K562 (cell line): ENCODE results near the gene MAN1B1. TPM values are rescaled to one million over a fixed set of nuclear protein-coding genes. Genes with fewer than 3 reads are reported as not detected.

Source experiments
- ARID2 ChIP-seq: fragments of 450-650 bp; IDR thresholded peaks from 2 replicates; pipeline ENCODE4 v1.6.1; 2017; ENCODE audit warnings: antibody characterized with exemption, mild to moderate bottlenecking
- BRD9 ChIP-seq: fragments of 450-650 bp; IDR thresholded peaks from 2 replicates; pipeline ENCODE4 v1.6.1; 2018; ENCODE audit warnings: low read depth; ENCODE audit not compliant: partially characterized antibody
- DACH1 ChIP-seq: fragments of 450-650 bp; IDR thresholded peaks from 2 replicates; pipeline ENCODE4 v1.6.1; 2018; ENCODE audit not compliant: partially characterized antibody
- ETV1 ChIP-seq: fragments of 450-650 bp; conservative IDR thresholded peaks from 2 replicates; pipeline ENCODE4 v1.6.1; 2016; ENCODE audit warnings: missing genetic modification characterization, control low read depth, low read depth, missing compliant biosample characterization
- ETV5 ChIP-seq: sonication (generic); formaldehyde crosslinking; IDR thresholded peaks from 2 replicates; pipeline ENCODE4 v1.4.0; 2020; ENCODE audit warnings: low read depth, mild to moderate bottlenecking, missing genetic modification reagents
- GATAD2B ChIP-seq: fragments of 450-650 bp; IDR thresholded peaks from 2 replicates; pipeline ENCODE4 v1.6.1; 2017; ENCODE audit warnings: mild to moderate bottlenecking, borderline replicate concordance
- HDAC1 ChIP-seq, 2 experiments: fragments of 450-650 bp; IDR thresholded peaks; 2 replicates each; pipeline ENCODE4 v1.6.1; 2016 to 2017; ENCODE audit warnings: inconsistent platforms in 1 of 2, mild to moderate bottlenecking in 1 of 2, moderate library complexity in 1 of 2
- HDAC6 ChIP-seq: IDR thresholded peaks from 2 replicates; pipeline ENCODE4 v1.6.1; 2012; ENCODE audit warnings: low read depth, mild to moderate bottlenecking, control low read depth, inconsistent platforms, low read length, moderate library complexity
- HMGXB4 ChIP-seq: sonication (generic); formaldehyde crosslinking; IDR thresholded peaks from 2 replicates; pipeline ENCODE4 v1.8.1; 2023; ENCODE audit warnings: mild to moderate bottlenecking, missing genetic modification reagents
- HNRNPLL ChIP-seq: fragments of 200-400 bp; formaldehyde crosslinking; IDR thresholded peaks from 2 replicates; pipeline ENCODE4 v1.6.1; 2017; ENCODE audit warnings: low read length, low read depth, mild to moderate bottlenecking; ENCODE audit not compliant: poor library complexity, severe bottlenecking
- IRF1 ChIP-seq: sonication (generic); formaldehyde crosslinking; IDR thresholded peaks from 2 replicates; pipeline ENCODE4 v1.8.0; 2022; ENCODE audit warnings: missing genetic modification reagents, mild to moderate bottlenecking, borderline replicate concordance
- KLF16 ChIP-seq: IDR thresholded peaks from 2 replicates; pipeline ENCODE4 v1.6.1; 2016; ENCODE audit warnings: antibody characterized with exemption
- MAFF ChIP-seq: IDR thresholded peaks from 2 replicates; pipeline ENCODE4 v1.6.1; 2012; ENCODE audit warnings: low read length, improper control_type of control experiment
- MXI1 ChIP-seq: IDR thresholded peaks from 2 replicates; pipeline ENCODE4 v1.6.1; 2011; ENCODE audit warnings: low read depth, mild to moderate bottlenecking, improper control_type of control experiment, low read length
- NCOA6 ChIP-seq: fragments of 450-650 bp; IDR thresholded peaks from 2 replicates; pipeline ENCODE4 v1.6.1; 2017; ENCODE audit warnings: mild to moderate bottlenecking
- NR2C1 ChIP-seq, 2 experiments: fragments of 450-650 bp; IDR thresholded peaks; 2 replicates each; pipeline ENCODE4 v1.6.1; 2017; ENCODE audit warnings: mild to moderate bottlenecking in 2 of 2, antibody characterized with exemption in 1 of 2, inconsistent platforms in 1 of 2, missing compliant biosample characterization in 1 of 2, missing genetic modification characterization in 1 of 2
- PHF21A ChIP-seq: fragments of 450-650 bp; IDR thresholded peaks from 2 replicates; pipeline ENCODE4 v1.6.1; 2017; ENCODE audit warnings: low read depth, borderline replicate concordance
- SP2 ChIP-seq: IDR thresholded peaks from 2 replicates; pipeline ENCODE4 v1.6.1; 2011; ENCODE audit warnings: mild to moderate bottlenecking, low read depth, low read length, moderate library complexity; ENCODE audit not compliant: poor library complexity, severe bottlenecking; ENCODE audit errors: extremely low read depth
- TAL1 ChIP-seq: fragments of 450-650 bp; IDR thresholded peaks from 2 replicates; pipeline ENCODE4 v1.6.1; 2016; ENCODE audit warnings: mild to moderate bottlenecking
- U2AF2 ChIP-seq: fragments of 200-400 bp; formaldehyde crosslinking; optimal IDR thresholded peaks from 2 replicates; pipeline ENCODE3; 2017; ENCODE audit warnings: low read depth, mild to moderate bottlenecking, low read length
- ZBTB7A ChIP-seq: IDR thresholded peaks from 2 replicates; pipeline ENCODE4 v1.6.1; 2011; ENCODE audit warnings: low read depth, mild to moderate bottlenecking, low read length, moderate library complexity, borderline replicate concordance; ENCODE audit not compliant: control insufficient read depth
- ZNF23 ChIP-seq: fragments of 250-450 bp; sonication (Bioruptor Pico); IDR thresholded peaks from 2 replicates; pipeline ENCODE4 v1.4.0; 2020; ENCODE audit warnings: mild to moderate bottlenecking
- ZNF232 ChIP-seq: sonication (generic); formaldehyde crosslinking; IDR thresholded peaks from 2 replicates; pipeline ENCODE4 v1.8.0; 2022; ENCODE audit warnings: mild to moderate bottlenecking, missing genetic modification reagents
- ZNF24 ChIP-seq: fragments of 450-650 bp; IDR thresholded peaks from 2 replicates; pipeline ENCODE4 v1.6.1; 2016
- ZNF280A ChIP-seq: fragments of 450-650 bp; IDR thresholded peaks from 2 replicates; pipeline ENCODE4 v1.6.1; 2018; ENCODE audit warnings: mild to moderate bottlenecking, low read depth; ENCODE audit not compliant: partially characterized antibody
- ZNF589 ChIP-seq: fragments of 200-800 bp; sonication (Bioruptor generic); IDR thresholded peaks from 2 replicates; pipeline ENCODE4 v1.6.1; 2016; ENCODE audit warnings: low read depth, missing genetic modification characterization, missing compliant biosample characterization
- ZNF644 ChIP-seq: fragments of 200-800 bp; sonication (Bioruptor generic); IDR thresholded peaks from 2 replicates; pipeline ENCODE4 v1.6.1; 2016; ENCODE audit warnings: low read depth, missing genetic modification characterization, missing compliant biosample characterization
- polyA plus RNA-seq, 8 experiments: library from polyadenylated mRNA; depleted of rRNA in 4 of 8; stranded (reverse) in 5 of 8; unstranded in 3 of 8; fragments of >200 nt; fragmentation: Nextera tagmentation in 2 of 8; fragmentation: Illumina TruSeq in 1 of 8; extraction: Ambion mirVana in 2 of 8; extraction: Trizol in 1 of 8; gene quantifications; 2 replicates each; pipeline versions ENCODE4 v1.2.1 to v1.2.3, GENCODE V29; 2011 to 2014; ENCODE audit warnings: inconsistent platforms in 1 of 8, missing spikeins in 1 of 8
- total RNA-seq, 7 experiments: library from RNA; depleted of rRNA in 6 of 7; stranded (reverse); fragments of >200 nt in 6 of 7; fragmentation: Illumina TruSeq in 2 of 7; extraction: Trizol in 2 of 7; gene quantifications; 2 replicates each; pipeline versions ENCODE4 v1.2.1 to v1.2.3, GENCODE V29; 2011 to 2021; ENCODE audit warnings: low replicate concordance in 1 of 7

MAN1B1 gene
- total and polyA plus RNA-seq, 9 of the 15 experiments (the other 6 are each of a cell fraction or from before 2014, with no cell fraction given): 0.55 to 36.6 (median 27.3) TPM

GRCh38 chr9:137114613-137115393 lies 28.0 kb downstream of the MAN1B1 start, which contains the start of gene DPP7 (continued):
- TF ChIP-seq MXI1: peak; percentile 45
- no peak for TF ChIP-seq ZNF23 (CRISPR knock-in tag)
- TF ChIP-seq SP2: no peak
- TF ChIP-seq ZNF280A: no peak
- no peak for TF ChIP-seq ZNF644 (tag)
- no peak for TF ChIP-seq KLF16
- TF ChIP-seq NCOA6: no peak
- no peak for TF ChIP-seq NR2C1 (IDR thresholded peaks at IDR 0.05)
- no peak for TF ChIP-seq NR2C1 (tag; IDR thresholded peaks at IDR 0.05)
- TF ChIP-seq MAFF: no peak
- TF ChIP-seq HMGXB4 (CRISPR knock-in tag): no peak
- no peak for TF ChIP-seq ARID2
- TF ChIP-seq PHF21A: no peak
- TF ChIP-seq BRD9: no peak
- peak; percentile 57; the same call in 1 of the 2 replicates for TF ChIP-seq ZNF589 (CRISPR knock-in tag)
- TF ChIP-seq U2AF2: no peak
- TF ChIP-seq HDAC6: no peak
- no peak for TF ChIP-seq DACH1
- no peak for TF ChIP-seq HNRNPLL
- no peak for TF ChIP-seq IRF1 (CRISPR knock-in tag)
- no peak for TF ChIP-seq TAL1
- TF ChIP-seq ZBTB7A: no peak; the same call in 1 of the 2 replicates
- peak; percentile 92 for TF ChIP-seq GATAD2B
- no peak for TF ChIP-seq ETV1 (tag)
- TF ChIP-seq ETV5: no peak
- no peak; a peak in 1 of 4 replicates for TF ChIP-seq HDAC1 (IDR thresholded peaks at IDR 0.05)
- TF ChIP-seq ZNF24: no peak
- no peak for TF ChIP-seq ZNF232
